NB4 (cell line): ENCODE measurements around the gene FBXO48.

Source experiments
- CTCF ChIP-seq: IDR thresholded peaks from one replicate; pipeline ENCODE4 v1.5.1; 2012; ENCODE audit warnings: low read depth, low read length
- MAX ChIP-seq: IDR thresholded peaks from 2 replicates; pipeline ENCODE4 v1.6.1; 2011; ENCODE audit warnings: low read depth, low read length
- MYC ChIP-seq: IDR thresholded peaks from 2 replicates; pipeline ENCODE4 v1.6.1; 2011; ENCODE audit warnings: low read depth, low read length
- POLR2A ChIP-seq: IDR thresholded peaks from 2 replicates; pipeline ENCODE4 v1.6.1; 2011; ENCODE audit warnings: mild to moderate bottlenecking; ENCODE audit not compliant: insufficient read length; ENCODE audit errors: extremely low read depth

GRCh38 chr2:68501768-68502167, 34.7 kb upstream of the FBXO48 start:
- TF ChIP-seq POLR2A (no peak), CTCF (no peak), MAX (no peak), MYC (no peak)
